Mucosa of descending colon (tissue), 3 donors: ENCODE data around the gene ATG12. TPM values are rescaled to one million over a fixed set of nuclear protein-coding genes. Genes with fewer than 3 reads are reported as not detected.

ENCODE experiments used
- ATAC-seq: fragments of 200-7000 bp; cut with Tn5 transposase; one replicate; pipeline ENCODE4 v1.9.1; 2020; ENCODE audit warnings: mild to moderate bottlenecking, moderate library complexity
- DNase-seq, 3 donors: peaks; one replicate each; pipeline ENCODE4 v3.0.0-alpha.2; 2020
- H3K36me3 ChIP-seq: fragments of 200-600 bp; one replicate; pipeline ENCODE4 v1.8.0; 2021; ENCODE audit warnings: low read depth, mild to moderate bottlenecking
- H3K4me1 ChIP-seq: fragments of 200-600 bp; one replicate; pipeline ENCODE4 v1.8.0; 2021; ENCODE audit warnings: low read depth, mild to moderate bottlenecking
- H3K4me3 ChIP-seq: fragments of 200-600 bp; one replicate; pipeline ENCODE4 v1.8.0; 2021; ENCODE audit warnings: mild to moderate bottlenecking
- H3K9me3 ChIP-seq: fragments of 200-600 bp; one replicate; pipeline ENCODE4 v1.8.0; 2021; ENCODE audit warnings: mild to moderate bottlenecking
- intact Hi-C, 2 donors: fragments of 100-400 bp; cut with DNase I in 1 of 2; cut with micrococcal nuclease in 1 of 2; formaldehyde crosslinking; loops; one replicate each; pipeline versions ENCODE4 v1.11.0 to v1.11.1; 2022; cut with DNase I, micrococcal nuclease
- total RNA-seq, 3 donors: library from RNA; stranded (reverse); fragmentation: NEBNext Ultra II Directional in 2 of 3; extraction: Animal tissue kit (Norgen Biotek cat#: 25700) in 2 of 3; gene quantifications; one replicate each; pipeline versions ENCODE4 v1.2.1 to v1.2.4, GENCODE V29; 2021 to 2023
- TF ChIP-seq, protein P1 (sequence below): fragments of 200-600 bp; IDR thresholded peaks from one replicate; pipeline ENCODE4 v1.8.0; 2022; ENCODE audit warnings: antibody characterized with exemption, mild to moderate bottlenecking
- donor health status: DM: no; HTN: no; CAD: no; lungs with moderate emphysema.
- donor health status: DM: no; HTN: no; CAD: no.
- donor health status: DM: no; HTN: yes; CAD: no.

ATG12 gene
- total RNA-seq, 3 donors from 2014 or later, result 31.9 to 39.2 (median 37.5) TPM

DNA sequence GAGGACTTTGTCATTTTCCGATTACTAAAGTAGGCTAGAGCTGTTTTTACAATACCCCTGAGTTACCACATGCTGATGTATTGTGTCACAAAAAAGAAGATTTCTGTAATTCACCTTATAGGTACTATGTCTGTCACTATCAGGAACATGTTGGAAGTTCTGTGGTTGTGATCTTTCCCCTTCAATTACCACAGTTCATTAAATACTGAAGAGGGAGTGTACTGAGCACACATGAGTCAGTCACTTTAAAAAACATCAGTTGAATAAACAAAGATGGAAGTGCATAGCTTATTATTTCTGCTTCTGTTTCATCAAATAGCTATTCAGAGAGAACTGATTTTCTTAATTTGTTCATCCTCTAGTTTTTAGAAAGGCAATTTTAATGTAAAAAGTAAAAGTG is 32.0 kb upstream of the ATG12 start:
- Histone ChIP-seq H3K4me3 (peak overlapping the region; percentile 1), H3K36me3 (no peaks in the 10 kb centered on the region), H3K9me3 (no peaks in the 10 kb centered on the region), H3K4me1 (no peaks in the 10 kb centered on the region)
- no peak for ATAC-seq
- TF ChIP-seq, protein P1, sequence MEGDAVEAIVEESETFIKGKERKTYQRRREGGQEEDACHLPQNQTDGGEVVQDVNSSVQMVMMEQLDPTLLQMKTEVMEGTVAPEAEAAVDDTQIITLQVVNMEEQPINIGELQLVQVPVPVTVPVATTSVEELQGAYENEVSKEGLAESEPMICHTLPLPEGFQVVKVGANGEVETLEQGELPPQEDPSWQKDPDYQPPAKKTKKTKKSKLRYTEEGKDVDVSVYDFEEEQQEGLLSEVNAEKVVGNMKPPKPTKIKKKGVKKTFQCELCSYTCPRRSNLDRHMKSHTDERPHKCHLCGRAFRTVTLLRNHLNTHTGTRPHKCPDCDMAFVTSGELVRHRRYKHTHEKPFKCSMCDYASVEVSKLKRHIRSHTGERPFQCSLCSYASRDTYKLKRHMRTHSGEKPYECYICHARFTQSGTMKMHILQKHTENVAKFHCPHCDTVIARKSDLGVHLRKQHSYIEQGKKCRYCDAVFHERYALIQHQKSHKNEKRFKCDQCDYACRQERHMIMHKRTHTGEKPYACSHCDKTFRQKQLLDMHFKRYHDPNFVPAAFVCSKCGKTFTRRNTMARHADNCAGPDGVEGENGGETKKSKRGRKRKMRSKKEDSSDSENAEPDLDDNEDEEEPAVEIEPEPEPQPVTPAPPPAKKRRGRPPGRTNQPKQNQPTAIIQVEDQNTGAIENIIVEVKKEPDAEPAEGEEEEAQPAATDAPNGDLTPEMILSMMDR, result no peak
- DNase-seq, result no peak
- intact Hi-C loops, result no loop called here

DNA sequence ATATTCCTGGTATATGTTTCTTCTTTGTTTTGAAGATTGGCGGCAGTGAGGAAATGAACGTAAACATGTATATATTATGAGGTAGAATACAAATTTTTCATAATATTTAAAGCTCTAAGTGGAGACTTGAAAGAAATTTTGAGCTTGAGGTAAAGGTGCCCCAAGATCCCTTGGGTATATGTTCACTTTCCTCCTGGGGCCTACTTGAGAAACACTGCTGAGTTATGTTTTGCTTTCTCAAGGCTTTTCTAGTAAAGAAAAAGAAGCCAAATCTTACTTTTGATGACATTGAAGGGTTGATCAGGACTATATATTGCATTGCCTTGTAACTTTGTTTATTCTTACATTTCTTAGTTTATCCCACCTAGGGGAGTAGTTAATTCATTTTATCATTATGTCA is 31.1 kb upstream of the ATG12 start:
- intact Hi-C loops, result no loop called here
- Histone ChIP-seq H3K9me3 (no peaks in the 10 kb centered on the region), H3K4me1 (no peaks in the 10 kb centered on the region), H3K36me3 (no peaks in the 10 kb centered on the region), H3K4me3 (no peak overlapping the region)
- TF ChIP-seq, protein P1, result no peak
- DNase-seq, result no peak
- ATAC-seq, result no peak

DNA sequence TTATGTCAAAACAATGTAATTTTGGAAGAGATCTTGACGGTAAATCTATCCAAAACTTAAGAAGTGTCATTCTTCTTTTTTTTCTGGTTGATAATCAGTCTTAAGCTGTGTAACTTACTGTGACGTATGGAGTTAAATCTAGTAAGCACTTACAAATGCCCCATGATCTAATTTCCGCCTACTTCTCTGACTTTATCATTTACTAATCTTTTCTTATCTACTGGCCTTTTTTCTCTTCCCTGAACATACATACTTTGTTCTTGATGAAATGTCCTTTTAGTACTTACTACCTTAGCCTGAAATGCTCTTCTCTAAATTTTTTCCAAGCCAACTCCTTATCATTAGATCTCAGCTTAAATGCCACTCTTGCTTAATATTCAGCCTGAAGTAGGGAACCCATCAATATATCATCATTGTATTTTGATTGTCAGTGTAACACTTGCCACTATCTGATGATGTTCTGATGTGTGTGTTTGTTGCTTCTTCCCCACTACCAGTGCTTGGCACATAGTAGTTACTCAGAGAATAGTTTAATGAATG is 28.0 kb upstream of the ATG12 start:
- Histone ChIP-seq H3K4me3 (no peak overlapping the region), H3K4me1 (peaks cover 3% of the 10 kb centered on the region), H3K9me3 (no peaks in the 10 kb centered on the region), H3K36me3 (no peaks in the 10 kb centered on the region)
- DNase-seq, result no peak
- TF ChIP-seq, protein P1, result no peak
- intact Hi-C loops, result no loop called here
- ATAC-seq, result no peak

DNA sequence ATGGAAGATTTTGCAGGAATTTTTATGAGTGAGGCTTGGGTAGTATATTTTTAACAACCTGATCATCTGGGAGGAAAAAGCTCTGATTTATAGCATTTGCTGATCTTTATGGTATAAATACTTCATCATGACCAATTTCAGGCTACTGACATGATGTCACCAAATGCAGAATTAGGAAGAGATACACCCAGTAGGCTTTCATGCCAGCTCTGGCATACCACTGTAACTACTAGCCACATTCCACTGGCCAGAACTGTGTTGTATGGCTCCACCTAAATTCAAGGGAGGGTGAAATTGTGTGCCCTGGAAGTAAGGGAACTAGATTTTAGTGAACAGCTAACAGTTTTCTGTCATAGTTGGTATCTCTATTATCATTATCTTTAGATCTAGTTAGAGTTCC is 18.0 kb upstream of the ATG12 start:
- H3K36me3 ChIP-seq, result no peaks in the 10 kb centered on the region
- intact Hi-C loops, result no loop called here
- peaks cover 3% of the 10 kb centered on the region for H3K9me3 ChIP-seq
- H3K4me1 ChIP-seq, result peaks cover 7% of the 10 kb centered on the region
- ATAC-seq (no peak), DNase-seq (no peak)
- H3K4me3 ChIP-seq, result no peak overlapping the region
- TF ChIP-seq, protein P1, result no peak

DNA sequence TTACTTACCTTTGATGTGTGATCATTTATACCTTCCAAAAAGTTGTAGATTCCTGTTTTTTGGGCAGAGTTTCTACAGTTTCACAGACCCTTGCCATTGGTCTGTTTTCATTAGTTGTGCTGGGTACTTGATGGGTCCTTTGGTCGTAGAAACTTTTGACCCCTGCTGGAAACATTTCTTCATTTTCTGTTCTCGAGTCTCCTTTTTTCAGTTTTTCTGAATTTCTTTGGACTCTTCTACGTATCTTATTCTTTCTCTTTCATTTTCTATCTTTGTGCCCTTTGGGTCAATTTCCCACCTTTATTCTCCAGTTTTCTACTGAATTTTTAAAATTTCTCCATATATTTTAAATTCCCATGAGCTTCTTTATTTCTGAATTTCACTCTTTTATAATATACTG is 17.0 kb upstream of the ATG12 start:
- Histone ChIP-seq H3K36me3 (no peaks in the 10 kb centered on the region), H3K4me1 (peaks cover 7% of the 10 kb centered on the region), H3K4me3 (no peak overlapping the region), H3K9me3 (no peaks in the 10 kb centered on the region)
- intact Hi-C loops, result no loop called here
- TF ChIP-seq, protein P1, result no peak
- ATAC-seq (no peak), DNase-seq (no peak)
